ENCODE measurements around the gene RBBP8.

The RBBP8 gene

GRCh38 chr18:22998344-22998743 lies 65.2 kb downstream of the RBBP8 start:
- no peak for DNase-seq (ENCODE audit: low read depth in 2 of 2)

- DNase-seq (ENCODE audit: low read depth in 2 of 2) = no peak
These were observed 66.1 kb downstream of the RBBP8 start for GRCh38 chr18:22999212-22999611.

- DNase-seq (ENCODE audit: low read depth in 2 of 2) = no peak
These were observed 66.5 kb downstream of the RBBP8 start for GRCh38 chr18:22999647-23000046.

- no peak for DNase-seq (ENCODE audit: low read depth in 2 of 2)
These were observed 70.2 kb downstream of the RBBP8 start for GRCh38 chr18:23003289-23003688.

- no peak for DNase-seq (ENCODE audit: low read depth in 2 of 2)
These were observed 79.1 kb downstream of the RBBP8 start for GRCh38 chr18:23012249-23012648.

GRCh38 chr18:23020555-23021294 lies 87.6 kb downstream of the RBBP8 start:
- no peak for DNase-seq (ENCODE audit: low read depth in 2 of 2)

GRCh38 chr18:23021623-23022022 lies 88.5 kb downstream of the RBBP8 start:
- DNase-seq (ENCODE audit: low read depth in 2 of 2) = no peak

- DNase-seq (ENCODE audit: low read depth in 2 of 2) = no peak
These were observed 99.0 kb downstream of the RBBP8 start for GRCh38 chr18:23032030-23032582.

- no peak for DNase-seq (ENCODE audit: low read depth in 2 of 2)
These were observed 99.9 kb downstream of the RBBP8 start for GRCh38 chr18:23033056-23033455.

- no peak for DNase-seq (ENCODE audit: low read depth in 2 of 2)
These were observed 103.6 kb downstream of the RBBP8 start for GRCh38 chr18:23036660-23037201.

- DNase-seq (ENCODE audit: low read depth in 2 of 2) = no peak
These were observed 104.5 kb downstream of the RBBP8 start for GRCh38 chr18:23037646-23038045.

GRCh38 chr18:23038712-23039111 lies 105.6 kb downstream of the RBBP8 start:
- DNase-seq (ENCODE audit: low read depth in 2 of 2) = no peak

- DNase-seq (ENCODE audit: low read depth in 2 of 2) = no peak
These were observed 109.0 kb downstream of the RBBP8 start for GRCh38 chr18:23042133-23042532.

- no peak for DNase-seq (ENCODE audit: low read depth in 2 of 2)
These were observed 110.8 kb downstream of the RBBP8 start for GRCh38 chr18:23043803-23044376.

GRCh38 chr18:23049698-23050373 lies 116.7 kb downstream of the RBBP8 start:
- DNase-seq (ENCODE audit: low read depth in 2 of 2) = no peak

- DNase-seq (ENCODE audit: low read depth in 2 of 2) = no peak
These were observed 120.8 kb downstream of the RBBP8 start for GRCh38 chr18:23053776-23054457.

- no peak for DNase-seq (ENCODE audit: low read depth in 2 of 2)
These were observed 121.4 kb downstream of the RBBP8 start for GRCh38 chr18:23054553-23054952.

GRCh38 chr18:23056315-23056714 lies 123.2 kb downstream of the RBBP8 start:
- DNase-seq (ENCODE audit: low read depth in 2 of 2) = no peak

- no peak for DNase-seq (ENCODE audit: low read depth in 2 of 2)
These were observed 124.0 kb downstream of the RBBP8 start for GRCh38 chr18:23057096-23057495.

- DNase-seq (ENCODE audit: low read depth in 2 of 2) = no peak
These were observed 125.8 kb downstream of the RBBP8 start for GRCh38 chr18:23058746-23059415.

Measured in stimulated activated CD8-positive, alpha-beta memory T cell treated with anti-CD3 and anti-CD28 coated beads, Interleukin-15, amount 100 ng/mL, for 4 hours (primary cell).